Right ventricle myocardium inferior (tissue), 1 donor: ENCODE results near the gene LGR4. TPM values are rescaled to one million over a fixed set of nuclear protein-coding genes. Genes with fewer than 3 reads are reported as not detected.
"Not testable (repeated sequence)": the region's sequence is repeated elsewhere in the genome, so short reads cannot be mapped to it uniquely, and the experiment has no call there.

Source experiments
- ATAC-seq: fragments of 200-7000 bp; cut with Tn5 transposase; one replicate; pipeline ENCODE4 v1.9.1; 2020; ENCODE audit warnings: mild to moderate bottlenecking, moderate library complexity
- DNase-seq: peaks from one replicate; pipeline ENCODE4 v3.0.0; 2021; ENCODE audit errors: missing footprints
- intact Hi-C: fragments of 100-400 bp; cut with DNase I; formaldehyde crosslinking; loops from one replicate; pipeline ENCODE4 v1.11.0; 2022
- total RNA-seq: library from RNA; stranded (reverse); fragmentation: NEBNext Ultra II Directional; extraction: Animal tissue kit (Norgen Biotek cat#: 25700); gene quantifications from one replicate; pipeline ENCODE4 v1.2.1, GENCODE V29; 2021
- donor health status: DM: no; HTN: yes; CAD: no; lungs with severe emphysema.

Gene LGR4
- total RNA-seq, 1 donor from 2014 or later, result 32.7 TPM

DNA sequence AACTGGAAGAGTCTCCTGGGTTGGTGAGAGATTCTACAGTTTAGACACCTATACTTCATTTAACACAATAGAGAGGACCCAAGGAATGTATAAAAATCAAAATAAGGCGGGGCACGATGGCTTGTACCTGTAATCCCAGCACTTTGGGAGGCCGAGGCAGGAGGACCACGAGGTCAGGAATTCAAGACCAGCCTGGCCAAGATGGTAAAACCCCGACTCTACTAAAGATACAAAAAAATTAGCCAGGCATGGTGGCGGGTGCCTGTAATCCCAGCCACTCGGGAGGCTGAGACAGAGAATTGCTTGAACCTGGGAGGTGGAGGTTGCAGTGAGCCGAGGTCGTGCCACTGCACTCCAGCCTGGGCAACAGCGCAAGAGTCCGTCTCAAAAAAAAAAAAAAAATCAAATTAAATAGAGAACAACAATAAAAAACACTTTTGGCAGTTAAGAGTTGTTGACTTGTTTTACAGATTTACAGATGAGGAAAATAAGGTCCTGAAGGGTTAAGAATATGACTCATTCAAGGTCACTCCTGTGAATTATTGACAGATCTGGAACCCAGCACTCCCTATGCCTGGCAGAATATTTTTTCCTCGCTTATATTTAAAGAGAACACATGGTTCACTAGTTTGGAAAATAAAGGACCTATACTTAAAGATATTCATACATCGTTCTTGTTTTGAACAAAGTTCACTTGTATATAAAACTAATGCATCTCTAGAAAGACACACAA, 5.2 kb downstream of the LGR4 start:
- no peak for ATAC-seq
- intact Hi-C loops, result loop anchor here (5.0 to 10.0 kb wide), 2 partner anchors 45 to 57 kb away; no protein-coding TSS in a partner anchor

GRCh38 chr11:27466363-27466762, 6.2 kb downstream of the LGR4 start:
- ATAC-seq (no peak), DNase-seq (no peak)
- intact Hi-C loops, result loop anchor here (5.0 to 10.0 kb wide), 2 partner anchors 44 to 58 kb away; no protein-coding TSS in a partner anchor

More for the DNA sequence above, 5.2 kb downstream of the LGR4 start:
- DNase-seq, result no peak

DNA sequence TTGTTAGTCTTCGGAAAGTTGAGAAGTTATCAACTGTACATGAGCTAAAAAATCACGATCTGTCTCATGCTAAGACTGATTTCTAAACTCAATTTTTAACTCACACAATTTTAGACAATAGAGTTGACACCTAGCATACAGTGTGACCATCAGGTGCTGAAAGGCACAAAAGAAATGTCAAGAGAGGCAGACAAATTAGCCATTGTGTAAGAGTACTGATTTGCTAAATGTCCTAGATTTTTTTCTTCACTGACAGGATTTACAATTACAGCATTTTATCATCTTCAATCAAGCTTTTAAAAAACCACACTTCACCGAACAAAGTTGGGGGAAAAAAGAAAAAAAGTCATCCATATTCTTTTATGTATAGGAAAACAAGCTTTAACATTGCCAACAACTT, 7.0 kb downstream of the LGR4 start:
- DNase-seq (no peak), ATAC-seq (peak; percentile 14)
- intact Hi-C loops, result loop anchor here (5.0 to 10.0 kb wide), 2 partner anchors 43 to 59 kb away; no protein-coding TSS in a partner anchor

DNA sequence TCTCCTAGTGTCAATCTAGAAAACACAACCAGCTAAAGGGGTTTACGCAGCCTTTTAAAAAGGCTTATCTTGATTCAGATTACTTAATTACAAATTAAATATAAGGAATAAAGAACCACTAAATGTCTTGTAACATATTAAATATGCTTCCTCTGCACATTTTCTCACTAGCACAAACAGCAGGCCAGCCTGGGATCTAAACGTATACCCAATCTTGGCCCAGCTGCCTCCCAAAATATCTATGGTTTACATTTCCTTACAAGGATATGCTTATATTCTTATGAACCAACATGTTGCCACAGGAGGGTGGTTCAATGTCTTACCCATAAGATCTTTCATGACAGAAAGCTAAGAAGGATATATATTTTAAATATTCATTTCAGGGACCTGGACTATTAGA, 7.7 kb downstream of the LGR4 start:
- intact Hi-C loops, result loop anchor here (5.0 to 10.0 kb wide), 2 partner anchors 43 to 60 kb away; no protein-coding TSS in a partner anchor
- DNase-seq, result no peak
- no peak for ATAC-seq

DNA sequence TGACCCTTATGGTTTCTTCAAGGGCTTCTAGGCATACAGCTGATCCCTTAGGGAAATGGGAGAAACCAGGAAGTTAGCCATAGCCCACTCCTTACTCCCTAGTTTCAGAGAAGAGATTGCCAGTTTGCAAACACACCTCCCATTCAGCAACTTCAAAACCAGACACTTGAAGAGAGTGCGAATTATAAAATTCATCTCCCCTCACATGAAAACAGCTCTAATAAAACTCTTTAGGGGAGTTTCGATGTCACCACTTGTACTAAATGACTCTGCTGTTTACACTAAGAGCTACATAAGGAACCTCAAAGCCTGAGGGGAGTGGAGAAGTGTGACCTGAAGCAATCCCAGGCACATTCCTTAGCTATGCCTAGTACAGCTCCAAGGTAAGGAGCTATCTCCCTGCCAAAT, 8.3 kb downstream of the LGR4 start:
- DNase-seq, result no peak
- intact Hi-C loops, result loop anchor here (10.0 kb wide), 1 partner anchor 61 kb away; no protein-coding TSS in a partner anchor
- ATAC-seq, result no peak

GRCh38 chr11:27462543-27462942, 10.0 kb downstream of the LGR4 start:
- intact Hi-C loops, result loop anchor here (10.0 kb wide), 1 partner anchor 62 kb away; no protein-coding TSS in a partner anchor
- DNase-seq (no peak), ATAC-seq (no peak)

GRCh38 chr11:27460158-27460978, 12.2 kb downstream of the LGR4 start:
- intact Hi-C loops, result loop anchor here (10.0 kb wide), 1 partner anchor 64 kb away; no protein-coding TSS in a partner anchor
- ATAC-seq, result no peak
- DNase-seq, result no peak

- intact Hi-C loops, result no loop called here
These were observed 13.4 kb downstream of the LGR4 start for GRCh38 chr11:27459191-27459590.

DNA sequence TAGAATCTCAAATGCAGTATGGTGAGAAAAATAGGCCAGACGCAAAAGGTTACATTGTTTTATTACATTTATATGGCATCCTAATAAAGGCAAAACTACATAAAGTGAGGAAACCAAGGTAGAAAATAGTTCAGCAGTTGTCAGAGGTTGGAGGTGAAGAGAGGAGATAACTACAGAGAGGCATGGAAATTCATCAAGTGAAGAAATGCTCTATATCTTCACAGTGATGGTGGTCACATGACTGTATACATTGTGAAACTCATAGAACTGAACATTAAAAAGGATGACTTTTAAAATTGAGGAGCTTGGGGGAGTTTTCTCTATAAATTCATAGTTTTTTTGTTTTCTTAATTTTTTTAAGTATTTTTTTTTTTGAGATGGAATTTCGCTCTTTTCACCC, 14.4 kb downstream of the LGR4 start:
- intact Hi-C loops, result no loop called here
- DNase-seq, result no peak
- ATAC-seq, result no peak

More at GRCh38 chr11:27459191-27459590, 13.4 kb downstream of the LGR4 start:
- no peak for ATAC-seq
- DNase-seq, result no peak

GRCh38 chr11:27456795-27457329, 15.7 kb downstream of the LGR4 start:
- DNase-seq (no peak), ATAC-seq (no peak)
- intact Hi-C loops, result no loop called here

DNA sequence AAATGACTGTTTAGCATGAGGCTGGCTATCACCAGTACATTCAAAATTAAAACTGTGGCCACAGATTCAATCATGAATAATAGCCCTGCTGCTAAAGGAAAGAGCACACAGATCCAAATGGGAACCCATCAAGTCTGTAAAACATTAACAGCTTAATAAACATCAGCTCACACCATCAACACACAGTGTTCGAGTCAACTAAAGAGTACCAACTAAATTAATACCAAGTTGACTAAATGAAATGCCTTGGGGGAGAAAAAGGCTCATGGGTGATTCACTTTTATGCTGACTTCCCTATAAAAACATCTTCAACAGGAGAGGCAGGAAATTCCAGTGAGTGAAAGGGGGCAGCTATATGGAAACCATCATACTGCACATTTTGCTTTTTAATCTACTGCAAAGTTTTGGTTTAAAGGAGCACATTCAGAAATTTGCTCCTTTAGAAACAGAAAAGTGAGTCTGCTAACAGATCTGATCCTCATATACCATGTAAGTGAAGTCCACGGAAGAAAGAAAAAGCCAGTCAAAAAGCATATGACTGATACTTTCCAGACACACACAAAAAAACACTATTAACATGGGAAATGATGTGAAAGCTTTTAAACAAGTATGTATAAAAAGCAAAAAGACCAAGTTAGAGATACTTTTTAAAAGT, 16.3 kb downstream of the LGR4 start:
- intact Hi-C loops, result no loop called here
- ATAC-seq (no peak), DNase-seq (no peak)

DNA sequence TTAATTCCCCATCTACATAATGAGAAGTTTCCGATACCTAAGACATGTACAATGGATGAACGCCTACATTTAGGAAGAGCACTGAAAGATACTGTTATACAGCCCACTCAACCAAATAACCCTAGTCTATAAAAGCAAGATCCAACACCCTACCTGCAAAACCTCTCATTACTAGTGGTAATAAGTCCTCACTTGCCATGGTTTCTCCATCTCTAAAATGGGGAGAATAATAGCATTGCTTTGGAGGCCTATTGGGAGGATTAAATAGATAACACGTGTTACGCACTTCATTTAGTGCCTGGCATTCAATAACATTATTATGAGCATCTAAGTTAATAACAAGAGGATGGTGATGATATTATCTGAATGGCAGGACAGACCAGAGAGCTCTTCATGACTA, 16.9 kb downstream of the LGR4 start:
- ATAC-seq (no peak), DNase-seq (no peak)
- intact Hi-C loops, result no loop called here

- intact Hi-C loops, result no loop called here
- DNase-seq, result no peak
- no peak for ATAC-seq
These were observed 18.9 kb downstream of the LGR4 start for GRCh38 chr11:27453701-27454100.

- intact Hi-C loops, result no loop called here
- ATAC-seq, result peak; percentile 42
- no peak for DNase-seq
These were observed 20.4 kb downstream of the LGR4 start for GRCh38 chr11:27452147-27452546.

- ATAC-seq, result peak; percentile 73
- intact Hi-C loops, result no loop called here
- no peak for DNase-seq
These were observed 21.2 kb downstream of the LGR4 start for GRCh38 chr11:27451244-27451965.

DNA sequence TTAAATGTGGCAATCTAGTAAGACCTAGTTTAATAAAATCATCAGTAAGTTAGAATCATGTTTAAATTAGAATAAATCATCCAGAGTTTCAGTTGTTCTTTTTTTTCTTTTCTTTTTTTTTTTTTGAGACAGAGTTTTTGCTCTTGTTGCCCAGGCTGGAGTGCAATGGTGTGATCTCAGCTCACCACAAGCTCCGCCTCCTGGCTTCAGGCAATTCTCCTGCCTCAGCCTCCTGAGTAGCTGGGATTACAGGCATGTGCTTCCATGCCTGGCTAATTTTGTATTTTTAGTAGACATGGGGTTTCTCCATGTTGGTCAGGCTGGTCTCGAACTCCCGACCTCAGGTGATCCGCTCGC, 24.4 kb downstream of the LGR4 start:
- ATAC-seq, DNase-seq, intact Hi-C loops: not testable (repeated sequence)

DNA sequence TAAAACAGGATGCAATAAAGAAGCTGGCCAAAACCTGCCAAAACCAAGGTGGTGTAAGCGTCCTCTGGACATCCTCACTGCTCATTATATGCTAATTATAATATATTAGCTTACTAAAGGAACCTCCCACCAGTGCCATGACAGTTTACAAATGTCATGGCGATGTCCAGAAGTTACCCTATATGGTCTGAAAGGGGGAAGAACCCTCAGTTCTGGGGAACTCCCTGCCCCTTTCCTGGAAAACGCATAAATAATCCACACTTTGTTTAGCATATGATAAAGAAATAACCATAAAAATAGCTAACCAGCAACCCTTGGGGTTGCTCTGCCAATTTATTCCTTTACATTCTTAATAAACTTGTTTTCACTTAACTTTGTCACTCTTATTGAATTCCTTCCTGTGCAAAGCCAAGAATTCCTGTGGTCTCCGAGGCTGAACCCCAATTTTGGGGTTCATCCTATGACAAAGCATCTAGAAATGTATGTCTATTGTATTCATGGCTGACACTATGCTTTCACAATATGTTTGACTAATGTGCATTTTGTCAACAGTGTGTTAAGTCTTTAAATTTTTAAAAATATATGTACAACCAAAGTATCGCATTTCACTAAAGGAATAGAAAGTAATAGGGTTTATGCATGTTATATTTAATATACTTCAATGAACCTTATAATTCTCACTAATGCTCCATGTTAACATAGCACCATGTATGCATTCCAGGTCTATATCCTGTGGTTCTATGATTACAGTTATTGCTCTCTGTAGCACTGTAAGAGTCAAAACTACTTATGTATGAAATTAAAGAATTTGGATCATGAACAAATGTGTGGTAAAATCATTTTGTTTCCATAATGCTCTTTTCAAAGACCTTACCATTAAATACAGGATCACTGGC, 25.1 kb downstream of the LGR4 start:
- no peak for DNase-seq
- ATAC-seq, result no peak
- intact Hi-C loops, result no loop called here
